Activated CD4-positive, alpha-beta T cell treated with anti-CD3 and anti-CD28 coated beads, Interleukin-2, amount 50 U/mL, for 1 hour (primary cell): Measurements from ENCODE around the gene GLI3.

Experiments used
- DNase-seq: peaks from one replicate; pipeline ENCODE4 v3.0.0-alpha.2; 2020

The GLI3 gene

DNA sequence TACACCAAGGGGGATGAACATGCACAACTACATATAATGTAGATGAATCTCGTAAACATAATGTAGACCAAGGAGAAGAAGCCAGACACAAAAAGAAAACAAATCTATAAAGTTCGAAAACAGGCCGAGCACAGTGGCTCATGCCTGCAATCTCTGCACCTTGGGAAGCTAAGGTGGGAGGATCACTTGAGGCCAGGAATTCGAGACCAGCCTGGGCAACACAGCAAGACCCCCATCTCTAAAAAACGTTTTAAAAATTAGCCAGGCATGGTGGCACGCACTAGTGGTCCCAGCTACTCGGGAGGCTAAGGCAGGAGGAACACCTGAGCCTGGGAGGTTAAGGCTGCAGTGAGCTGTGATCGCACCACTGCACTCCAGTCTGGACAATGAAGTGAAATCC is 68.5 kb downstream of the GLI3 start:
- DNase-seq = no peak

DNA sequence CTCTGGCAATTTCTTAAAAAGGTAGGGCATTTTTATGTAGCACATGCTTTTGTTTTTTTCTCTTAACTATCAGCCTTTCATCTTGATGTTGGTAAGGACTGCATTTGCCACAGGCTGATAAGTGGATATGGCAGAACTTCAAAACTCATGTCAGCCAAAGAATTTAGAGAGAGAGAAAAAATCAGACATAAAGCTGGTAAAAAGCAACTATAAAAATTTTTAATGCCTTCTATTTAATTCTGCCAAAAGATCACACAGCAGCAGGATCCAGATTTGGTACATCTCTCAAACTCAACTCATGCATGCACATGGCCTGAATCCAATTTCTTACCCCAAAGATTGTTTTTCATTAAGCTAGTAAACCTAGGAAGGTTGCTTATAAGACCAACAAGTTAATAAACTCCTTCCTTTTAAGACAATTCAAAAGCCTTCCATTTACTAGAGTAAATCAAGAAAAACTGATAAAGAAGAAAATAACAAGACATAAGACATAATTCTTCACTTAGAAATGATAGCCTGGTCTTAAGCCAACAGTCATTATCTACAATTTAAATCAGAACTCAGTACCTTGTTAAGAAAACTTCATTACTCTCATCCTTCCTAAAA is 69.3 kb downstream of the GLI3 start:
- DNase-seq = no peak

DNA sequence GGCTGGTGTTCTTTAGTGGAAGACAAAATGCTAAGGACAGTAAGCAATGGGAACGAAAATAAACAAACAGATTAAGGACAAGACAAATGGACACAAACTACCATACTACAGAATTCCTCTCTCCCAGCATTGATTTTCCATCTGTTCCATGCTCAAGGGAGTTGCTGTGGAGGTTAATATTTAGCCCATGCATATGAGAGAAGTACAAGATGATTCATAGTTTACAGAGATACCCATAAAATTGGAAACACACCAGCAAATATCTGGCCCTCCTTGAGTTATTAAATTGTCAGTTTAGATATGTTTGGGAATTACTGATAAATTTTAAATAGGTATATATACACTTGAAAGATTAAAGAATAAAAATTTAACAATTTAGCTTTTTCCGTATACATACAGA is 69.8 kb downstream of the GLI3 start:
- no peak for DNase-seq

GRCh38 chr7:42164881-42165428 is 72.1 kb downstream of the GLI3 start:
- no peak for DNase-seq

- DNase-seq = no peak
Measured at GRCh38 chr7:42162560-42163325, 74.3 kb downstream of the GLI3 start.

DNA sequence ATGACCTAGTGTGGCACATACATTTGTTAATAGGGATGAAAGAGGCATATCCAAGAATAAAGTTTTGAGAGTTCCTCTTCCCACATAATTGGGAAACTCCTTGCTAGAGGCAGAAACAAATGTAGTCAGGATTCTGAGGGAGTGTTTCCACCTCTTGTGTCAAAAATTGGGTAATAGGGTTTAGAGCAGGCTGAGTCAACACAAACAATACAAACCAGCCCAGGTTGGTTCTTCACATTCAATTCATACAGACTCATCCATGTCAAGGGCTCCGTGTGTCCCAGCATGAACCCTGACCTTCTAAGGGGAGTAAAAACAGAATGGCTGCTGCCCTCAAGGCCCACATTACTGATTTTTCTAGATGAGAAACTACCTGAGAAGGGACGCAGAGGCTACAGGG is 75.3 kb downstream of the GLI3 start:
- DNase-seq = no peak

- no peak for DNase-seq
Measured at GRCh38 chr7:42161110-42161509, 75.9 kb downstream of the GLI3 start.

DNA sequence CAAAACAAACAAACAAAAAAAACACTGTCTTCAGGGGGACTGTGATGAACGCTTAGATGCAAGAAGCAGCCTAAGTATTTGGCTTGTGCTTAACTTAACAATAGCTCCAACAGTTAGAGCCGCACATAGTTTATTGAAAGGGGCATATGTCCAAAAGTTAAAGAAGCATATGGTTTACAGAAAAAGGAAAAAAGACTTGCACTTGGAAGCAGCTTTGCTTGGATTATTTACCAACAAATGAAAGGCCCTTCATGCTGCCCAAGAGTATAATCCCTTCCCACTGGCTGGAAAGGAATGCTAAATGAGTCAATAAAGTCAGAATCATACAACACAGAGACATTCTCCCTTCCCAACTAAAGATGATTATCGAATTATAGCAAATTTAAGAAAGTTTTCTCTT is 77.9 kb downstream of the GLI3 start:
- DNase-seq = no peak

DNA sequence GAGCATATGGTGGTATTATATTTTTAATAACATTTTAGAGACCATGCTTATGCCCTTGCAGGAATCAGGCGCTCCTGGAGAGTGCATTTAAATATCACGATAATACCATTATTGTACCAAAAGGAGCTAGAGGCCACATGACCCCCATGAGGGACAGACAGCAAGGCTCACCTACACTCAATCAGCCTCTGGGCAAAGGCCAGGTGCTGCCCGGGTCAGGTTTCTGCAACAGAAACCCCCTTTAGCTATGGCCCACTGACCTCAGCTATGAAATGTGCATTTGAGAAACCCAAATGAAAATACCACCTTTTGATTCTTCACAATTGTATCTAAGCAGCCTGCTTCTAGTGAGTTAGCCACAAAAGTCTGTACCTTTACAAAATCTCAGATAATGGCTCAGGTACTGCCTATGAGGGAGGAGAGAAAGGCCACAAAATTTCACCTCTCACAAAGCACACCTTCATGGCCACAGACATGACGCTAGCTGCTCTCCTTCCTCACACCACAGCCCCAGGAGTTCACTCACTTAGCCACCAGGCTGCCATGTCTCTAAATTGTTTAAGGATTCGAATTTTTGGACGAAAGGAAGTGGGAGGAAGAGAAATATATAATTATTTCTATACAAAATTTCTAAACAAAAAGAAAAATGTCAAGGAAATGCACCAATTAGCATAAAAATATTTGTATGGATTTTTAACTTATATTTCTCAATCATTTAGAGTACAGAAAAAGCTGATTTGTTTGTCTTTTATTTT is 79.9 kb downstream of the GLI3 start:
- DNase-seq = no peak

DNA sequence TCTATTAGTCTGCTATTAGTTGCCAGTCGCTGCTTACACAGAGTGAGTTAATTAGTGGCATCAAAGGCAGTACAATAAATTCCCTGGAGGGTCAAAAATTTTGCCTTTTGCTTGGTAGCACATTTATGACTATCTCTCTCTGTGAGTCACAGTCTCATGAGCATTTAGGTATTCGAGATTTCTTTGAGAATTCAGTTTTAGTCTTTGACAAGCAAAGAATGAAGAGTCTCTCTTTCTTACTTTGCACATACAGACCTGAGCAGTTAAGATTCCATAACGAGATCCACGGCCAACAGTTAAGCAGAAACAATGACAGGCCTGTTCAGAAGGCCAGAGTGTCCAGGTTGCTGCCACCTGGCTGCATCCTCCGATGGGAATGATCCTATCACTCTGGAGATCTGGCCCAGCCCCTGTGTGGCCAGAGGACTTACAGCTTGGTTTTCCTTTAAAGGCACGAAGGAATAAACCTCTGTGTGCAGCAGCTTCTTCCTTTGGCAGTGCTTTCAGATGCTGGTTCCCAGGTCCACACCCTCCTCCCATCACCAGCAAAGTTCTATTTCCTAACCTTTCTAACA is 80.6 kb downstream of the GLI3 start:
- no peak for DNase-seq

GRCh38 chr7:42155584-42156290 is 81.3 kb downstream of the GLI3 start:
- DNase-seq = no peak

- DNase-seq = no peak
Measured at GRCh38 chr7:42154173-42154572, 82.8 kb downstream of the GLI3 start.

- no peak for DNase-seq
Measured at GRCh38 chr7:42152329-42153205, 84.4 kb downstream of the GLI3 start.

GRCh38 chr7:42151309-42151708 is 85.7 kb downstream of the GLI3 start:
- DNase-seq = no peak

GRCh38 chr7:42145539-42145938 is 91.5 kb downstream of the GLI3 start:
- no peak for DNase-seq

GRCh38 chr7:42144604-42145003 is 92.4 kb downstream of the GLI3 start:
- DNase-seq = no peak

- DNase-seq = no peak
Measured at GRCh38 chr7:42143711-42144600, 93.1 kb downstream of the GLI3 start.

DNA sequence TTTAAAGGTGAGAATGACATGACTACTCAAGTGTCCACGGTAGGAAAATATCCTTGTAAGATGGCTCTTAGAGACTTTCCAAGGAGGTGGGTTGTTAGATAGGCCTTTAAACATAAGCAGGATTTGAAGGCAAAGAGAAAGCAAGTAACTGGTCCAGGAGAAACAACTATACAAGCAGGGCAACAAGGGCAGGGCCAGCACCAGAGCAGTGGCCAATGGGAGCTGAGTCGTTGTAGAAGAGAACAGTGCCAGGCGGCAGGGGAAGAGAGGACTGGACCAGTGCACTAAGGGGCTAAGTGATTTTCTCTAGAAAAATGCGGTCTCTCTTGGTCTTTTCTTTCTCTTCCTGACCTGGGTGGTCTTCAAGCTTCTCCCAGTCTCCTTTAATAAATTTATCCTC is 94.9 kb downstream of the GLI3 start:
- DNase-seq = no peak

- DNase-seq = no peak
Measured at GRCh38 chr7:42139751-42140150, 97.3 kb downstream of the GLI3 start.

DNA sequence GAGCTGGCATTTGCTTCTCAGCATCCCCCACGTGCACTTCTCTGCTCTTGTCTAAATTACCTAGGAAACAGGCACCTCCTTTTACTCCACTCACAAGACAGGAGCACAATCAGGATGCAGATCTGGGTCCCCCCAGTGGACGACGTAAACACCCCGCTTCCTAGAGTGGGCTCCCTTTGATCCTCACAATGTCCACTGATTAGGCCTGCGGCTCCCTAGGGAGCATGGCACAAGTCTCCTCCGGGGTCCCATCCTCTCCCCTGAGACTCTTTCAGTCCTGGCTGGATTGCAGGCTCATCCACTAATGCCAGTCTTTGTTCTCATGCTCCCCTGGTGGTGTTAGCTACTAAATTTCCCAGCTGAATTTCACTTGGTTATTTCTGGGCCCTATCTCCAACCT is 98.3 kb downstream of the GLI3 start:
- DNase-seq = no peak

DNA sequence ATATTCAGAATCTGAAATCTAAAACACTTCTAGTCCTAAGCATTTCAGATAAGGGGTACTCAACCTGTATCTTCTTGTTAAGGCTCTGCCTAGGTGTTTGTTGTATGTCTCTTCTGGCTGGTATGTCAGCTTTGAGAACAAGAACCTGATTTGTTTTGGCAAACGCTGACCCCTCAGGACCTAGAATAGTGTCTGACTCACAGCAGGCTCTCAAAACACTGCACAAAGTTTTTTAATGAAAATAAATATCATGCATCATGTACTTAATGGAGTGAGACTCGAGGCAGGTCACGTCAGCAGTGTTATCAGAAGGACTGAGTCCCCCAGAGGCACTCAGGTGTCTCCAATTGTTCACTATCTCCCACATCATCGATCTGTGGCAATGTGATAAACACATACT is 99.1 kb downstream of the GLI3 start:
- DNase-seq = no peak
